ENCODE measurements around the gene CCNJ. TPM values are rescaled to one million over a fixed set of nuclear protein-coding genes. Genes with fewer than 3 reads are reported as not detected.

CCNJ gene
- total and polyA plus RNA-seq, 2 experiments from 2014 or later = 14.1 to 29.6 TPM

- H3K27me3 ChIP-seq (ENCODE audit: insufficient read depth) = peaks cover 13% of the 10 kb centered on the region
- peaks cover 19% of the 10 kb centered on the region for H4K20me1 ChIP-seq (replicated peaks; ENCODE audit: insufficient read depth)
- peak; percentile 53 for ATAC-seq
- peaks cover 4% of the 10 kb centered on the region; the same call in 2 of the 3 replicates for H3K9me3 Mint-ChIP-seq
- H3K27ac ChIP-seq (ENCODE audit: low read depth) = no peak overlapping the region
- peak overlapping the region; percentile 89 for H3K4me3 Mint-ChIP-seq
- H3K4me1 ChIP-seq (ENCODE audit: insufficient read depth) = 0 out of 2 replicates have a peak, but pooled peaks cover 13% of the 10 kb centered on the region
- H3F3A ChIP-seq (replicated peaks; ENCODE audit: low read depth) = no peaks in the 10 kb centered on the region
- peaks cover 3% of the 10 kb centered on the region for H3K27me3 Mint-ChIP-seq (ENCODE audit: insufficient read depth, low read depth, poor library complexity)
- no peaks in the 10 kb centered on the region for H3K9me2 ChIP-seq (ENCODE audit: insufficient read depth)
- peaks cover 53% of the 10 kb centered on the region for H3K79me2 ChIP-seq (replicated peaks; ENCODE audit: insufficient read depth)
- H3K4me2 ChIP-seq = peak overlapping the region; percentile 91
- H2AFZ ChIP-seq = peak overlapping the region; percentile 93
- no peak for TF ChIP-seq EZH2 (IDR thresholded peaks at IDR 0.05; ENCODE audit: low read depth, unreplicated experiment)
- peak; percentile 56; the same call in 1 of the 2 replicates for TF ChIP-seq CREB1 (CRISPR knock-in tag; IDR thresholded peaks at IDR 0.05; ENCODE audit: low read depth)
- peak; percentile 59 for DNase-seq (ENCODE audit: low spot score)
- H3K27ac Mint-ChIP-seq = peak overlapping the region; percentile 49
- peak overlapping the region; percentile 72 for H3K4me3 ChIP-seq
- peaks cover 25% of the 10 kb centered on the region for H3K4me1 Mint-ChIP-seq
- H3K36me3 ChIP-seq (ENCODE audit: insufficient read depth) = peaks cover 8% of the 10 kb centered on the region; the same call in 1 of the 2 replicates
- H3K36me3 Mint-ChIP-seq (ENCODE audit: low read depth) = peaks cover 35% of the 10 kb centered on the region
Observed at GRCh38 chr10:96043893-96044715, 721 bp downstream of the CCNJ start.

GRCh38 chr10:96044736-96045135 is 1.4 kb downstream of the CCNJ start:
- no peak for ATAC-seq
- H3K4me3 ChIP-seq = peak overlapping the region; percentile 72
- H3K27ac Mint-ChIP-seq = peak overlapping the region; percentile 49; the same call in 1 of the 2 replicates
- peaks cover 59% of the 10 kb centered on the region for H3K79me2 ChIP-seq (replicated peaks; ENCODE audit: insufficient read depth)
- H3K4me3 Mint-ChIP-seq = peak overlapping the region; percentile 89
- H3K9me2 ChIP-seq (ENCODE audit: insufficient read depth) = no peaks in the 10 kb centered on the region
- DNase-seq (ENCODE audit: low spot score) = peak; percentile 35
- peaks cover 35% of the 10 kb centered on the region for H3K36me3 Mint-ChIP-seq (ENCODE audit: low read depth)
- H3F3A ChIP-seq (replicated peaks; ENCODE audit: low read depth) = no peaks in the 10 kb centered on the region
- peaks cover 8% of the 10 kb centered on the region; the same call in 1 of the 2 replicates for H3K36me3 ChIP-seq (ENCODE audit: insufficient read depth)
- peak overlapping the region; percentile 25; the same call in 1 of the 2 replicates for H2AFZ ChIP-seq
- H3K4me1 Mint-ChIP-seq = peaks cover 25% of the 10 kb centered on the region
- peak overlapping the region; percentile 91 for H3K4me2 ChIP-seq
- H4K20me1 ChIP-seq (replicated peaks; ENCODE audit: insufficient read depth) = peaks cover 25% of the 10 kb centered on the region
- H3K27me3 Mint-ChIP-seq (ENCODE audit: insufficient read depth, low read depth, poor library complexity) = peaks cover 3% of the 10 kb centered on the region
- 0 out of 2 replicates have a peak, but pooled peaks cover 13% of the 10 kb centered on the region for H3K4me1 ChIP-seq (ENCODE audit: insufficient read depth)
- H3K27ac ChIP-seq (ENCODE audit: low read depth) = no peak overlapping the region
- peaks cover 13% of the 10 kb centered on the region for H3K27me3 ChIP-seq (ENCODE audit: insufficient read depth)
- peaks cover 4% of the 10 kb centered on the region; the same call in 2 of the 3 replicates for H3K9me3 Mint-ChIP-seq
- TF ChIP-seq CREB1 (CRISPR knock-in tag; IDR thresholded peaks at IDR 0.05; ENCODE audit: low read depth) (no peak), JUNB (IDR thresholded peaks at IDR 0.05; ENCODE audit: unreplicated experiment) (no peak), ZNF331 (CRISPR knock-in tag; IDR thresholded peaks at IDR 0.05; ENCODE audit: low read depth) (no peak), CTCF (conservative IDR thresholded peaks at IDR 0.05; ENCODE audit: low read depth in 2 of 2) (no peak), EZH2phosphoT487 (IDR thresholded peaks at IDR 0.05; ENCODE audit: unreplicated experiment) (no peak), NANOG (IDR thresholded peaks at IDR 0.05; ENCODE audit: borderline replicate concordance) (no peak), STAT1 (IDR thresholded peaks at IDR 0.05; ENCODE audit: unreplicated experiment) (no peak), EZH2 (IDR thresholded peaks at IDR 0.05; ENCODE audit: low read depth, unreplicated experiment) (no peak), ZNF114 (CRISPR knock-in tag; IDR thresholded peaks at IDR 0.05) (no peak), POLR2AphosphoS5 (IDR thresholded peaks at IDR 0.05; ENCODE audit: low read depth) (no peak)
- TF ChIP-seq, protein P1, sequence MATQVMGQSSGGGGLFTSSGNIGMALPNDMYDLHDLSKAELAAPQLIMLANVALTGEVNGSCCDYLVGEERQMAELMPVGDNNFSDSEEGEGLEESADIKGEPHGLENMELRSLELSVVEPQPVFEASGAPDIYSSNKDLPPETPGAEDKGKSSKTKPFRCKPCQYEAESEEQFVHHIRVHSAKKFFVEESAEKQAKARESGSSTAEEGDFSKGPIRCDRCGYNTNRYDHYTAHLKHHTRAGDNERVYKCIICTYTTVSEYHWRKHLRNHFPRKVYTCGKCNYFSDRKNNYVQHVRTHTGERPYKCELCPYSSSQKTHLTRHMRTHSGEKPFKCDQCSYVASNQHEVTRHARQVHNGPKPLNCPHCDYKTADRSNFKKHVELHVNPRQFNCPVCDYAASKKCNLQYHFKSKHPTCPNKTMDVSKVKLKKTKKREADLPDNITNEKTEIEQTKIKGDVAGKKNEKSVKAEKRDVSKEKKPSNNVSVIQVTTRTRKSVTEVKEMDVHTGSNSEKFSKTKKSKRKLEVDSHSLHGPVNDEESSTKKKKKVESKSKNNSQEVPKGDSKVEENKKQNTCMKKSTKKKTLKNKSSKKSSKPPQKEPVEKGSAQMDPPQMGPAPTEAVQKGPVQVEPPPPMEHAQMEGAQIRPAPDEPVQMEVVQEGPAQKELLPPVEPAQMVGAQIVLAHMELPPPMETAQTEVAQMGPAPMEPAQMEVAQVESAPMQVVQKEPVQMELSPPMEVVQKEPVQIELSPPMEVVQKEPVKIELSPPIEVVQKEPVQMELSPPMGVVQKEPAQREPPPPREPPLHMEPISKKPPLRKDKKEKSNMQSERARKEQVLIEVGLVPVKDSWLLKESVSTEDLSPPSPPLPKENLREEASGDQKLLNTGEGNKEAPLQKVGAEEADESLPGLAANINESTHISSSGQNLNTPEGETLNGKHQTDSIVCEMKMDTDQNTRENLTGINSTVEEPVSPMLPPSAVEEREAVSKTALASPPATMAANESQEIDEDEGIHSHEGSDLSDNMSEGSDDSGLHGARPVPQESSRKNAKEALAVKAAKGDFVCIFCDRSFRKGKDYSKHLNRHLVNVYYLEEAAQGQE (IDR thresholded peaks at IDR 0.05; ENCODE audit: unreplicated experiment) = no peak
- TF ChIP-seq, protein P2, sequence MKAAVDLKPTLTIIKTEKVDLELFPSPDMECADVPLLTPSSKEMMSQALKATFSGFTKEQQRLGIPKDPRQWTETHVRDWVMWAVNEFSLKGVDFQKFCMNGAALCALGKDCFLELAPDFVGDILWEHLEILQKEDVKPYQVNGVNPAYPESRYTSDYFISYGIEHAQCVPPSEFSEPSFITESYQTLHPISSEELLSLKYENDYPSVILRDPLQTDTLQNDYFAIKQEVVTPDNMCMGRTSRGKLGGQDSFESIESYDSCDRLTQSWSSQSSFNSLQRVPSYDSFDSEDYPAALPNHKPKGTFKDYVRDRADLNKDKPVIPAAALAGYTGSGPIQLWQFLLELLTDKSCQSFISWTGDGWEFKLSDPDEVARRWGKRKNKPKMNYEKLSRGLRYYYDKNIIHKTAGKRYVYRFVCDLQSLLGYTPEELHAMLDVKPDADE (IDR thresholded peaks at IDR 0.05) = no peak

Data from GM23338 (cell line).